B cell (primary cell): ENCODE measurements around the gene OR10J4. TPM values are rescaled to one million over a fixed set of nuclear protein-coding genes. Genes with fewer than 3 reads are reported as not detected.

Source experiments
- ATAC-seq: fragments of 200-7000 bp; cut with Tn5 transposase; one replicate; pipeline ENCODE4 v1.10.0; 2021; ENCODE audit warnings: low read depth, mild to moderate bottlenecking, moderate number of reproducible peaks, moderate library complexity
- CTCF ChIA-PET: fragments of 350-600 bp; sonication (Branson Sonifier 250); formaldehyde crosslinking; loops from one replicate; lab custom pipeline; 2021; ENCODE audit warnings: antibody characterized with exemption, inconsistent platforms; lab: Charles Lee
- POLR2A ChIA-PET: fragments of 350-600 bp; sonication (Branson Sonifier 250); formaldehyde crosslinking; loops from one replicate; lab custom pipeline; 2021; ENCODE audit warnings: antibody characterized with exemption; lab: Charles Lee
- DNase-seq: peaks from one replicate; pipeline ENCODE4 v3.0.0; 2013
- H2AFZ ChIP-seq: 2 replicates; pipeline ENCODE4 v1.6.1; 2012; ENCODE audit warnings: mild to moderate bottlenecking, low read depth, low read length; ENCODE audit not compliant: insufficient read depth, poor library complexity, severe bottlenecking
- H3K27ac ChIP-seq, 2 donors: 1 replicate in 1 of 2; 2 replicates in 1 of 2; pipeline ENCODE4 v1.5.1; 2012 to 2013; ENCODE audit warnings: low read length in 2 of 2, mild to moderate bottlenecking in 2 of 2, moderate library complexity in 1 of 2
- H3K27me3 ChIP-seq, 4 experiments: fragments of 200-600 bp in 1 of 4; sonication (generic) in 1 of 4; replicated peaks in 1 of 4; 1 replicate in 2 of 4; 2 replicates in 2 of 4; pipeline versions ENCODE4 v1.6.1 to v1.7.0; 2013 to 2016; ENCODE audit warnings: low read length in 3 of 4, mild to moderate bottlenecking in 2 of 4, mixed read lengths in 1 of 4, moderate library complexity in 1 of 4; ENCODE audit not compliant: insufficient read depth in 4 of 4, control insufficient read depth in 3 of 4; ENCODE audit errors: control extremely low read depth in 1 of 4
- H3K36me3 ChIP-seq, 2 experiments: replicated peaks in 1 of 2; 1 replicate in 1 of 2; 2 replicates in 1 of 2; pipeline versions ENCODE4 v1.6.1 to v1.7.1; 2013; ENCODE audit warnings: low read length in 1 of 2; ENCODE audit not compliant: insufficient read depth in 2 of 2, control insufficient read depth in 1 of 2; ENCODE audit errors: control extremely low read depth in 1 of 2, extremely low read depth in 1 of 2
- H3K4me1 ChIP-seq, 2 donors: fragments of 200-600 bp in 1 of 2; sonication (generic) in 1 of 2; 1 replicate in 1 of 2; 2 replicates in 1 of 2; pipeline versions ENCODE4 v1.5.1 to v1.6.1; 2013 to 2017; ENCODE audit warnings: low read length in 2 of 2; ENCODE audit not compliant: control insufficient read depth in 2 of 2, insufficient read depth in 2 of 2
- H3K4me2 ChIP-seq: replicated peaks from 2 replicates; pipeline ENCODE3; 2012; ENCODE audit warnings: mild to moderate bottlenecking, low read depth, low read length; ENCODE audit not compliant: poor library complexity, severe bottlenecking
- H3K4me3 ChIP-seq, 5 experiments: fragments of 200-600 bp in 1 of 5; sonication (generic) in 1 of 5; 1 replicate in 3 of 5; 2 replicates in 2 of 5; pipeline versions ENCODE4 v1.5.1 to v1.7.0; 2011 to 2016; ENCODE audit warnings: low read length in 4 of 5, mild to moderate bottlenecking in 4 of 5, low read depth in 2 of 5, control low read depth in 1 of 5, moderate library complexity in 1 of 5; ENCODE audit not compliant: insufficient read depth in 1 of 5; ENCODE audit errors: control extremely low read depth in 1 of 5, extremely low read depth in 1 of 5
- H3K79me2 ChIP-seq: fragments of 200-600 bp; sonication (generic); one replicate; pipeline ENCODE4 v1.6.0; 2016; ENCODE audit warnings: low read length; ENCODE audit not compliant: control insufficient read depth, insufficient read depth
- H3K9ac ChIP-seq: fragments of 200-600 bp; sonication (generic); 2 replicates; pipeline ENCODE4 v1.6.1; 2017; ENCODE audit warnings: mild to moderate bottlenecking, low read length, moderate library complexity
- H3K9me3 ChIP-seq, 3 donors: one replicate each; pipeline versions ENCODE4 v1.6.1 to v1.7.1; 2013; ENCODE audit warnings: low read length in 2 of 3; ENCODE audit not compliant: control insufficient read depth in 2 of 3, insufficient read depth in 1 of 3; ENCODE audit errors: control extremely low read depth in 1 of 3
- H4K20me1 ChIP-seq: 2 replicates; pipeline ENCODE4 v1.6.0; 2012; ENCODE audit warnings: mild to moderate bottlenecking, low read length; ENCODE audit not compliant: insufficient read depth, control insufficient read depth, poor library complexity, severe bottlenecking
- H3K27ac Mint-ChIP-seq: one replicate; pipeline ENCODE4 v1.8.0; 2021; ENCODE audit warnings: mixed read lengths
- H3K27me3 Mint-ChIP-seq: one replicate; pipeline ENCODE4 v1.8.0; 2021; ENCODE audit warnings: mixed read lengths
- H3K4me1 Mint-ChIP-seq: one replicate; pipeline ENCODE4 v1.8.0; 2021; ENCODE audit warnings: mixed read lengths
- H3K4me3 Mint-ChIP-seq: one replicate; pipeline ENCODE4 v1.8.0; 2021; ENCODE audit warnings: mixed read lengths
- H3K9me3 Mint-ChIP-seq: one replicate; pipeline ENCODE4 v1.8.0; 2022; ENCODE audit warnings: mixed read lengths; ENCODE audit not compliant: insufficient read depth
- EZH2 ChIP-seq: IDR thresholded peaks from 2 replicates; pipeline ENCODE4 v1.6.1; 2012; ENCODE audit warnings: borderline replicate concordance, low read depth, mild to moderate bottlenecking, moderate library complexity, low read length; ENCODE audit not compliant: insufficient read depth, poor library complexity, severe bottlenecking
- WGBS: methylation state at CpG from one replicate; pipeline ENCODE4 v1.1.5; 2013; ENCODE audit warnings: missing lambda C conversion rate; ENCODE audit not compliant: insufficient coverage; 5-methylcytosine and 5-hydroxymethylcytosine counted together
- intact Hi-C: fragments of 100-400 bp; cut with micrococcal nuclease; formaldehyde crosslinking; loops from one replicate; pipeline ENCODE4 v1.10.0; 2022
- polyA plus RNA-seq: library from polyadenylated mRNA; depleted of rRNA; stranded (reverse); fragments of >200 nt; gene quantifications from 2 replicates; pipeline ENCODE4 v1.2.3, GENCODE V29; 2012
- total RNA-seq, 2 donors: library from RNA; stranded (reverse); fragments of 120-200 nt in 1 of 2; gene quantifications; 1 replicate in 1 of 2; 2 replicates in 1 of 2; pipeline versions ENCODE4 v1.2.3 to v1.2.4, GENCODE V29; 2013 to 2022
- TF ChIP-seq, protein P1 (sequence below): fragments of 200-600 bp; IDR thresholded peaks from one replicate; pipeline ENCODE4 v1.8.0; 2022; ENCODE audit warnings: antibody characterized with exemption, mild to moderate bottlenecking

The OR10J4 gene
- total and polyA plus RNA-seq, 2 donors (not counting 1 experiment from before 2014, with no cell fraction given): not detected

DNA sequence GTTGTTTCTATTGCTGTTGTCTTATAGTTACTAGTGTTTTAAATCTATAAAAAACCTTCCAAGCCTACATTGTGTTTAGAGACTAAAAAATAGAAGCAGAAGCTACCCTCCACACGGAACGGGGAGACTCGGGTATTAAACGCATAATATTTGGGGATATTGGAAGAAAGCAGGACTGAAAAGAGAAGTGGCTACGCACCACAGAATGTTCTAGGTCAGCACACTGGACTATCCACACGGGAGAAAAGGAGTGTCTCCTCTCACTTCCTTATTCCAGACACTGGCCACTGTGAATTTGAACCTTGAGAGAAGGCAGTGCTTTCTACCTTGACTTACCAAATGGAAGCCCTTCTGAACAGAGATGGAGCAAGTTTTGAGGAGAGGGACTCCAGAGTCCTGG lies 1.0 kb upstream of the OR10J4 start:
- no peak overlapping the region for H2AFZ ChIP-seq
- H3K9me3 ChIP-seq: no peaks in the 10 kb centered on the region
- DNase-seq (no peak), ATAC-seq (no peak)
- intact Hi-C loops: no loop called here
- no peak overlapping the region for H3K4me2 ChIP-seq
- no peak overlapping the region for H3K9ac ChIP-seq
- Mint-ChIP-seq H3K9me3 (no peaks in the 10 kb centered on the region), H3K4me1 (no peaks in the 10 kb centered on the region), H3K4me3 (no peak overlapping the region), H3K27me3 (peaks cover 19% of the 10 kb centered on the region), H3K27ac (no peak overlapping the region)
- WGBS: 92% methylated on average over 2 of the region's 6 CpGs
- no peaks in the 10 kb centered on the region for H3K27me3 ChIP-seq
- POLR2A ChIA-PET: no interaction called here
- H3K36me3 ChIP-seq: no peaks in the 10 kb centered on the region
- no peak overlapping the region for H3K27ac ChIP-seq
- H3K79me2 ChIP-seq: no peaks in the 10 kb centered on the region
- H3K4me3 ChIP-seq: no peak overlapping the region
- no peaks in the 10 kb centered on the region for H4K20me1 ChIP-seq
- TF ChIP-seq, protein P1, sequence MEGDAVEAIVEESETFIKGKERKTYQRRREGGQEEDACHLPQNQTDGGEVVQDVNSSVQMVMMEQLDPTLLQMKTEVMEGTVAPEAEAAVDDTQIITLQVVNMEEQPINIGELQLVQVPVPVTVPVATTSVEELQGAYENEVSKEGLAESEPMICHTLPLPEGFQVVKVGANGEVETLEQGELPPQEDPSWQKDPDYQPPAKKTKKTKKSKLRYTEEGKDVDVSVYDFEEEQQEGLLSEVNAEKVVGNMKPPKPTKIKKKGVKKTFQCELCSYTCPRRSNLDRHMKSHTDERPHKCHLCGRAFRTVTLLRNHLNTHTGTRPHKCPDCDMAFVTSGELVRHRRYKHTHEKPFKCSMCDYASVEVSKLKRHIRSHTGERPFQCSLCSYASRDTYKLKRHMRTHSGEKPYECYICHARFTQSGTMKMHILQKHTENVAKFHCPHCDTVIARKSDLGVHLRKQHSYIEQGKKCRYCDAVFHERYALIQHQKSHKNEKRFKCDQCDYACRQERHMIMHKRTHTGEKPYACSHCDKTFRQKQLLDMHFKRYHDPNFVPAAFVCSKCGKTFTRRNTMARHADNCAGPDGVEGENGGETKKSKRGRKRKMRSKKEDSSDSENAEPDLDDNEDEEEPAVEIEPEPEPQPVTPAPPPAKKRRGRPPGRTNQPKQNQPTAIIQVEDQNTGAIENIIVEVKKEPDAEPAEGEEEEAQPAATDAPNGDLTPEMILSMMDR: no peak
- TF ChIP-seq EZH2: no peak
- CTCF ChIA-PET: no interaction called here
- no peaks in the 10 kb centered on the region for H3K4me1 ChIP-seq

DNA sequence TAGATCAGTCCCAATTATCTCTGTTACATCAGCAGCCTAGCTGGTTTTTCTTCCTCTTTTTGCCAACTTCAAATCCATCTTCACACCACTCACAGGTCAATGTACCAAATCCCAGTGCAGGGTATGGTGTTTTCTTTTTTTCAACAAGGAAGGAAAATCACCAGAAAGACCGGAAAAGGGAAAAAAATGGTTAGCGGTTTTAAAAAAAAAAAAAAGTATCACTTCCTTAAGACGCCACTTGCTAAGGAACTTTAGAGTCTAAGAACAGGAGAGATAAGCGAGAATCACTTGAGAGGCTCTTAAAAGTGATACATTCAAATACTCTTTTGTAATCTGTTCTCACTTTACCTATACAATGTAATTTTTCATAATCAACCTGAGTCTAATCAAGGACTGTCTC lies 4.5 kb downstream of the OR10J4 start:
- no peaks in the 10 kb centered on the region for H3K36me3 ChIP-seq
- DNase-seq (no peak), ATAC-seq (no peak)
- no peaks in the 10 kb centered on the region for H3K9me3 ChIP-seq
- peaks cover 0 to 5% (median 0%) of the 10 kb centered on the region in 4 experiments for H3K27me3 ChIP-seq
- H3K27ac ChIP-seq: no peak overlapping the region
- Mint-ChIP-seq H3K9me3 (no peaks in the 10 kb centered on the region), H3K4me3 (no peak overlapping the region), H3K27ac (no peak overlapping the region), H3K4me1 (no peaks in the 10 kb centered on the region), H3K27me3 (peaks cover 20% of the 10 kb centered on the region)
- no peak overlapping the region for H3K9ac ChIP-seq
- H3K4me2 ChIP-seq: no peak overlapping the region
- no peaks in the 10 kb centered on the region for H3K4me1 ChIP-seq
- intact Hi-C loops: no loop called here
- CTCF ChIA-PET: no interaction called here
- H3K4me3 ChIP-seq: no peak overlapping the region
- no CpG with 5 or more reads among the region's 4 CpGs for WGBS
- H4K20me1 ChIP-seq: no peaks in the 10 kb centered on the region
- no peak for TF ChIP-seq EZH2
- H3K79me2 ChIP-seq: no peaks in the 10 kb centered on the region
- POLR2A ChIA-PET: no interaction called here
- H2AFZ ChIP-seq: no peak overlapping the region
